GM18505 (cell line): ENCODE data around the gene RPP38.

Source experiments
- ATAC-seq: cut with Tn5 transposase; IDR thresholded peaks from one replicate; pipeline ENCODE4 v1.9.1; 2021; ENCODE audit not compliant: unreplicated experiment
- POLR2A ChIP-seq: IDR thresholded peaks from 4 replicates; pipeline ENCODE4 v1.6.1; 2011; ENCODE audit warnings: borderline replicate concordance; ENCODE audit not compliant: insufficient read depth, insufficient read length; ENCODE audit errors: extremely low read depth

Gene RPP38

DNA sequence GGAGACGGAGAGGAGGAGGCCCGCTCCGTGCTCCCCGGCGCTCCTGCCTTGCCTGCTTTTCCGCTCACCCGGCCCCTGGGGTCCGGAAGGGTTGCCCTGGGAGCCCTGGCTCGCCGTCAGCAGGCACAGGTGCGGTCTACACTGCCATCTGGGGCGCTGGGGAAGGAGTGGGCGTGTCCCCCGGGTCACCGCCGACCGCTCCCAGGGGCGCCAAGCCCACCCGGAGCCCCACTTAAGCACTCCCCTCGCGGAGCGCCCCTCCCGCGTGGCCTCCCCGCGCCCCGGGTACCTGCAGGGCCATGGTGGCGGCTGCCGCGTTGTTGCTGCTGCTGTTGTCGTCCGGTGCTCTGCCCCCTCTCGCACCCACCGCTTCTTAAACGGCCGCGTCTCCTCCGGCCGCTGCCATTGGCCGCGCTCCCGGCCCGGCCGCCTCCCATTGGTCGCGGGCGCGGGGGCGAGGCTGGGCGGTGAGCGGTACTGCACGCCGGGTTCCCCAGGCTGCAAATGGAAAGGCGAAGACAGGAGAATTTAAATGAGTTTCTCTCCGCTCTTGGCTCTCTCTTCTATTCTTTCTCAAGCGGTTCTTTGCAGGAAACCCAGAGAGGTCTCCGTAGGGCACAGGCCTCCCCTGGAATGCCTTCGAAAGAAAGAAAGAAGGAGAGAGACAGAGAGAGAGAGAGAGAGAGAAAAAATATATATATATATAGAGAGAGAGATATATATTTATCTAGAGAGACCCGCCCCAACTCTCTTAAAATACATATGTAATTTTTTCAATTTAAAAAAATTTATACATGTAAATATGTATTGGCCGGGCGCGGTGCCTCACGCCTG, 8.5 kb upstream of the RPP38 start, which contains the start of gene ACBD7:
Gene ACBD7, minus strand, starts transcription at position 349 of the 834 bp plus-strand sequence. Its CDS starts 48 bp downstream, at position 301.
- peak; percentile 99 for ATAC-seq
- TF ChIP-seq POLR2A, result no peak

DNA sequence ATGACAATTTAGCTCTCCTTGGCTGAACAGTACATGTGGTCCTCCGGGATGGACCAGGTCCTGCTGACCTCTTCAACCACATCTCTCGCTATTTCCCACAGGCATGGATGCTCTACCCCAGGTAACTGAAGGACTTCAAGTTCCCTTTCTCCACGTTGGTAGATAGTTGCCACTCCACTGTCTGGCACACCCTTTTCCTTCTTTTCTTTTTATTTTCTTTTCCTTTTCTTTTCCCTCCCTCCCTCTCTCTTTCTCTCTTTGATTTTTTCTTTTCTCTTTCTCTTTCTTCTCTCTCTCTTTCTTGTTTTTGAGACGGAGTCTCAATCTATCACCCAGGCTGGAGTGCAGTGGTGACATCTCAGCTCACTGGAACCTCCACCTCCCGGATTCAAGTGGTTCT, 5.7 kb upstream of the RPP38 start:
- TF ChIP-seq POLR2A, result no peak
- ATAC-seq, result no peak

DNA sequence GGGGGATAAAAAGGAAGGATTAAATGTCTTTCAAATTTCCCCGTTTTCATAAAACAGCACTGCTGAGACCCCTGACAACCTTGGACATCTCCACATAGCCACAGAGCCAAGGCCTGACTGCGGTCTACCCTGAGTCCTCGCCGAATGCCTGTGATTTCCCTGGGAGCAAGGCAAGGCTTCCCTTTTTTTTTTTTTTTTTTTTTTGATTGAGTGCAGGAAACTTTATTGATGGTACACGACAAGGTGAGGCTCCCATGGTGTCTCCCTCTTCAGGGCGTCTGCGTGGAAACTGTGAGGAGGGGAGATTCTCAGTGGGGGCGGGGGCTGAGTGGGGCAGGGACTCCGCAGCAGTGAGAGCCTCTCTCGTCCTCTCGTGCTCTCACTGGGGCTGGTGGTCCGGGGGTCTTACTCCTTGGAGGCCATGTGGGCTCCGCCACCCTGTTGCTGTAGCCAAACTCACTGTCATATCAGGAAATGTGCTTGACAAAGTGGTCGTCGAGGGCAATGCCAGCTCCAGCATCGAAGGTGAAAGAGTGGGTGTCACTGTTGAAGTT, 4.2 kb upstream of the RPP38 start:
- no peak for ATAC-seq

DNA sequence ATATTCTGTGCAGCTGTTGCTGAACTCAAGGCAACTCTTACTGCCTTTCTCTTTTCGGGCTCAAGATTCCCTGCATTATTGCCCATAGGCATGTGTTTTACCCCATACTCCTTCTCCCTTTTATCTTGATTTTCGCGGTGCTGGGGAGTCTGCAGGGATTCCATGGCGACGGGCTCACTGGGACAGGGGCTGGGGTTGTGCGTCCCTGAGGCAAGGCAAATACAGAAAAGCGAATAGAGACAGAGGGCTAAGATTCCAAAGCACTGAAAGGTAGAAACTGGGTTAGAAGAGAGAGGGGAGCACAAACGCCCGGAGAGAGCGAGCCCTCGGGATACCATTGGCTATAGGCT, 519 bp upstream of the RPP38 start:
- ATAC-seq, result peak; percentile 17

More for the DNA sequence above, 4.2 kb upstream of the RPP38 start:
- TF ChIP-seq POLR2A, result no peak

DNA sequence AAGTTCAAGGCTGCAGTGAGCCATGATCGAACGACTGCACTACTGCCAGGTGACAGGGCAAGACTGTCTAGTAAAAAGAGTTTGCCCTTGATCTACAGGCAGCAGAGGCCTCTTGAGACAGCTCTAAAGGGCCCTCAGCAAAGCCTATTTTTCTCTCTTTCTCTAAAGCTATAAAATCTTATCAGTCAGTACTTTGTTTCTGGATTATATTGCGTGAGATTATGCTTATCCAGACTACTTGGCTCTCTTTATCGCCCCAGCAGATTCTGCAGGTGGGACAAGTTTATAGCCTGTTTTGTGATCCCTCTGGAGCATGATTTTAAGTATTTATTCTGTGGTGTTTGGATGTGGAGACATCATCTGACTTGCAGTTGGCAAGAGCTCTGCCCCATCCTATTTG, 2.7 kb downstream of the RPP38 start:
- no peak for ATAC-seq
- no peak for TF ChIP-seq POLR2A

More for the DNA sequence above, 519 bp upstream of the RPP38 start:
- TF ChIP-seq POLR2A, result no peak

DNA sequence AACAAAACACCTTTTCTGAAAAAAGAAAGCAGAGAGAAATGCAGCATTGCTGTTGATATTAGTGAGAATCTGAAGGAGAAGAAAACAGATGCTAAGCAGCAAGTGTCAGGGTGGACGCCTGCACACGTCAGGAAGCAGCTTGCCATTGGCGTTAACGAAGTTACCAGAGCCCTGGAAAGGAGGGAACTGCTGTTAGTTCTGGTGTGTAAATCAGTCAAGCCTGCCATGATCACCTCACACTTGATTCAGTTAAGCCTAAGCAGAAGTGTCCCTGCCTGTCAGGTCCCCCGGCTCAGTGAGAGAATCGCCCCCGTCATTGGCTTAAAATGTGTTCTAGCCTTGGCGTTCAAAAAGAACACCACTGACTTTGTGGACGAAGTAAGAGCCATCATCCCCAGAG, 6.4 kb downstream of the RPP38 start:
- ATAC-seq, result no peak
- TF ChIP-seq POLR2A, result no peak

DNA sequence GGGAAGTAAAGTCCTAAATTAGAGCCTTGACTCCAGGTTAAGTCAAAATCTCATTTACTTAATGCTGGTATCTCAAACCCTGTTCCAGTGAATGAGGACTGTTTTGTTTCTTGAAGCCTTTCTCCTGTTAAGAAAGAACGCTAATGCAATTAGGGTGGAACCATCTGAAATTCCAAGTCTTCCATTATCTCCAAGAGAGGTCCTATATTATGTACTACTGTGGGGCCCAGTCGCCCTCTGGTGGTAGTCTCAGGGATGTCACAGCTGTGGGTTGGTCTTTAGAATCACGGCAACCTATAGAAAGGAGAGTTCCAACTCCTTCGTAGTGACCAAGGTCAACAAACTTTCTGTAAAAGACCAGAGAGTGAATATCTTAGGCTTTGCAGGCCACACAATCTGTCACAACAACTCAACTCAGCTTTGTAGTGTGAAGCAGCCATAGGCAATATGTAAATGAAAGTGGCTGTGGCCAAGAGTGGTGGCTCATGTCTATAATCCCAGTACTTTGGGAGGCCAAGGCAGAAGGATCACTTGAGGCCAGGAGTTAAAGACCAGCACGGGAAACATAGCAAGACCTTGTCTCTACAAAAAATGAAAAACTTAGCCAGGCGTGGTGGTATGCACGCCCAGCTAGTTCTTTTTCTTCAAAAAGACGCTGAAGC, 9.3 kb downstream of the RPP38 start:
- ATAC-seq, result peak; percentile 55

DNA sequence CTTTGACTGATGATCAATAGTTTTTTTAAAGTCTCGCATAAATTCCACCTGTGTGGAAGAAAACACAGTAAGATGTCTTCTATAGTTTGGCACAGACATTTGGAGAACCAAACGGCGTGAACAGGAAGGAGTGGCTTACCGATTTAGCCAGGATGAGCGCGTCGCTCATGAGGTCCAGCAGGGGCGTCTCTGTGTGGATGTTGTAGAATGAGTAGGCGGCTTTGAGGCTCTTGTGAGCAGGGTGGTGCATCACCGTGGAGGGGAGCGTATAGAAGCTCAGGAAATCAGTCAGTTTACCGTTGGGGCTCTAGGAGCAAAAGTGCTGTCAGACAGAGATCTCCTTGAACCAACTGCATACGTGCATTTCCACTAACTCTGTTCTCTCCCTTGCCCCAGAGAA, 15.5 kb downstream of the RPP38 start:
- TF ChIP-seq POLR2A, result no peak
- ATAC-seq, result no peak

More for the DNA sequence above, 9.3 kb downstream of the RPP38 start:
- no peak for TF ChIP-seq POLR2A

DNA sequence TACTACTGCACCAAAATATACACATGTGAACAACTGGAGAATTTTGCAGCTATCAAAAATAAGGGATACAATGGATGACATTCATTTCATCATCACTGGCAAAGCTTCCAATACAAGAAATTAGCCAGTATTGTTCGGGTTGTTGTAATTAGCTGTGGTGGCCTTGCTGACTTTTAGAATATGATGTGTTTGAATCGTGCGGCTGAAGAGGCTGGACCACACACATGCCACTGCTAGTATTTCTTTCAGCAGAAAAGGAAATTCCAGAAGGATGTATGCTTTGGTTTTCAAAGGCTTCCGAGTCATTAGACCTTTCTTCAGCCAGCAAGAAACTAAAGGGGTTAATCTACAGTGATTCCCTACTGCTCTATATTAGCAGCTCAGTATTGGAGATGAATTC, 16.6 kb downstream of the RPP38 start:
- ATAC-seq, result no peak
- no peak for TF ChIP-seq POLR2A

DNA sequence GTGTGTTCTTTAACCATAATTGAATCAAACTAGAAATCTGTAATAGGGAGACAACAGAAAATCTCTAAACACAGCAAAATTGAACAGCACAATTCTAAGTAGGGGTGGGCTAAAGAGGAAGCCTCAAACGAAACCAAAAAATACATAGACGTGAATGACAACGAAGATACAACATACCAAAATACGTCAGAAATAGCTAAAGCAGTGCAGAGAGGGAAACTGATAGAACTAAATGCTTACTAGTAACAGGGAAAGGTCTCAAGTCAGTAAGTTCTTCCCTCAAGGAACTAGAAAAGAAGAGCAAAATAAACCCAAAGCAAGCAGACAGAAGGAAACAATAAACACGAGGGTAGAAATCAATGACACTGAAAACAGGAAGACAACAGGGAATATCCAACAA, 19.1 kb downstream of the RPP38 start:
- ATAC-seq, result no peak
- no peak for TF ChIP-seq POLR2A

DNA sequence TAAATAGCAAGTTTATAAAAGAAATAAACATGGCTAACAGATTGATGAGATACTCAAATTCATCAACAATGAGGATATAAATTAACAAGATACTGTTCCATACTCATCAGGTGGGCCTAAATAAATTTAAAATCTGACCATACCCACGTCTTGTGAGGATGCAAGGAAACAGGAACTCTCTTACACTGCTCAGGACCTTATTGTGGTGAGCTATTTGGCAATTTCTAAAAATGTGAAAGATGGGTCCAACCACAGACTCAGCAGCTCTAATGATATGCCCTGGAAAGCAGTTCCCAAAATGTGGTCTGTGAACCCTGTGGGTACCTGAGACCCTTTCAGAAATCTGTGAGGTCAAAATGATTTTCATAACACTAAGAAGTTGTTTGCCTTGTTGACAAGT, 21.5 kb downstream of the RPP38 start:
- TF ChIP-seq POLR2A, result no peak
- ATAC-seq, result no peak

DNA sequence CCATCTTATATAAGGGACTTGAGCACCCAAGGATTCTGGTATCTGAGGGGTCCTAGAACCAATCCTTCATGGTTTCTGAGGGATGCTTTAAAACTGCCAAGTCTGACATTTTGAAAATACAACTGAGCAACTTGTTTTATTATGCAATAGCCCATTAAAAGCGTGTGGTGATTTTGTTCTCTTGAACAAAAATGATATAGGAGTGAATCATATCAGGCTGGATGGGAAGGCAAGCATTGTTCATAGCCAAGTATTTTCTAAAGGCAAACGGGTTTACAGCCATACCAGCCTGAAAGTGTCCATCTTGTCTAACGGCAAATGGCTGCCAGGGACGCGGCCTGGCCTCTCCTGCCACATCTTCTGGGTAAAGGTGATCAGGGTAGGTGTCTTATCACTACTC, 23.4 kb downstream of the RPP38 start:
- no peak for ATAC-seq
- no peak for TF ChIP-seq POLR2A

DNA sequence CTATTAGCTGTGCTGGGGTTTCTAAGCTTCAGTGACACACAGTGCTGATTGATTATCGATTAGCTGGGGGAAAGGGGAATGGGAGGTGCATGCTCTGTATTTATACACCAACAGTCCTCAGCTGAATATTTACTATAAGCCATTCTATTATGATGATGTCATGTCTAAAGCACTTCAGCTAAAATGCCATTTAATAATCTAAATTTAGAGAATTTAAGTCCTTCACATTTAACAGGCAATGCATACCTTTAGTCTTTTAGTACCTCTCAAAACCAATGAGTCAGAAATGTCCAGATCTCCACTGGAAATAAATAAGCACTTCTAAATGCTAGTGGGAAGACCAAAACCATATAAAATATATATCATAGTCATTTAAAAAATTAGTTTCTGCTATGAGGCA, 24.6 kb downstream of the RPP38 start:
- no peak for TF ChIP-seq POLR2A
- no peak for ATAC-seq
